HG03135 (cell line): Measurements from ENCODE around the gene PTPRC.

ENCODE experiments used
- ATAC-seq: cut with Tn5 transposase; IDR thresholded peaks from one replicate; pipeline ENCODE4 v1.9.1; 2021; ENCODE audit warnings: mild to moderate bottlenecking, moderate library complexity; ENCODE audit not compliant: unreplicated experiment

The PTPRC gene

GRCh38 chr1:198620951-198621824 is 17.7 kb upstream of the PTPRC start:
- peak; percentile 57 for ATAC-seq

GRCh38 chr1:198622001-198622400 is 16.8 kb upstream of the PTPRC start:
- ATAC-seq = no peak

GRCh38 chr1:198623752-198624647 is 14.8 kb upstream of the PTPRC start:
- peak; percentile 27 for ATAC-seq

GRCh38 chr1:198624648-198624980 is 14.2 kb upstream of the PTPRC start:
- no peak for ATAC-seq

DNA sequence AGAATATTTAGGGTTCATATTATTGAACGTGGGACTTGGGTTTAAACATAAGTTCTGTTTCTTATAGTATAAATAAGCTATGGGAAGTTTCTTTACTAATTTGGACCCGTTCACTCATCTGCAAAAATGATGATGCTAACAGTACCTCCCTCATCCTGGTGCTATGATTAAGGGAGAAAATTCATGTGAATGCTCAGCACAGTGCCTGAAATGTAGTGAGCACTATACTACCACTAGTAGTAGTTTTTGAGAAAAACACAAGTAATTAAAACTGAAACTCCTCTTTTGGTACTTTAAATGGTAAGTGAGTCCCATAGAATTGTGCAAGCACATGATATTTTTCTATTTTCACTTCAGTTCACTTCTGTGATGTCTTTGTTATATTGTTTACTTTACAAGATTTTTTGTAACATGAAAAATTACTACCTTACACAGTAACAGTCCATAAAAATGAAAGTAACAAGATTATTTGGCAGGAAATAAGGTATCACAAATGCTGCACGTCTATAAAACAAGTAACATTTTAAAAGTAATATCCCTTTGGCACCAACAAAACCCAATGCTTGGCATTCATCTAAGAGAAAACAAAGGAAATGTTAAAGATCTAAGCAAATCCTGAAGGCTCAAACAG is 11.3 kb upstream of the PTPRC start:
- ATAC-seq = no peak

GRCh38 chr1:198628067-198628455 is 10.8 kb upstream of the PTPRC start:
- ATAC-seq = no peak

GRCh38 chr1:198629610-198630009 is 9.2 kb upstream of the PTPRC start:
- ATAC-seq = no peak

- no peak for ATAC-seq
Measured at GRCh38 chr1:198630863-198631262, 8.0 kb upstream of the PTPRC start.

GRCh38 chr1:198631292-198631691 is 7.5 kb upstream of the PTPRC start:
- ATAC-seq = no peak

DNA sequence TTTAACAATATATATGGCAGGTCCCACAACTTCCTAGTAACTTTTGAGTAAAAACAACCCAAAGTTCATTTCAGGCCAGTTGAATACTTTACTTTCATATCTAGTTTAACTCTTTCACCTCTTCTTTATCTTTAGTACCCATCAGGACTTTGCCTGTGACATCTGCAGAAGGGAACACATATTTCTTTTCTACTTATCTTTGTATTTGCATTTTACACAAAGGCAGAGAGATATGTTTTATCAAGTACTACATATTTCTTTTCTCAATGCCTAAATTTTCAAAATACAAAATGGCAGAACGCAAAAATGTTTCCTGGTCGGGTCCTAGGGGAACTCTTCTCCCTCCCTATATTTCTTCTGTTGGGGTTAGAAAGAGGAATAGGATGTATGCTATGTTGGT is 6.8 kb upstream of the PTPRC start:
- ATAC-seq = no peak

DNA sequence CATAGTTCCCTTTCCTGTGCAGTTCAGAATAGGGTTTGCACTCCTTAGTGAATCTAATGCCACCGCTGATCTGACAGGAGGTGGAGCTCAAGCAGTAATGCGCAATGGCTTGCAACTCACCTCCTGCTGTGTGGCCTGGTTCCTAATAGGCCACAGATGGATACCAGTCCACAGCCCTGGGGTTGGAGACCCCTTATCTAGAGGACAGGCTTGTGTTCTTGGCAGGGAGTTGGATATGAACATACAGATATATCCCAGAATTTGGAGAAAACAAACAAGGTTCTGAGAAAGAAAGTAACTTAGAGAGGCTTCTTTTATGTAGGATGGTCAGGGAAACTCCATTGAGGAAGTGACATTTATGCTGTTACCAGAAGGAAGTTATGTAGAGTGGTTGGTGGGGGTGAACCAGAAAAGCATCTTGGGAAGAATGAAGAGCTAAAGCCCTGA is 5.1 kb upstream of the PTPRC start:
- ATAC-seq = no peak

DNA sequence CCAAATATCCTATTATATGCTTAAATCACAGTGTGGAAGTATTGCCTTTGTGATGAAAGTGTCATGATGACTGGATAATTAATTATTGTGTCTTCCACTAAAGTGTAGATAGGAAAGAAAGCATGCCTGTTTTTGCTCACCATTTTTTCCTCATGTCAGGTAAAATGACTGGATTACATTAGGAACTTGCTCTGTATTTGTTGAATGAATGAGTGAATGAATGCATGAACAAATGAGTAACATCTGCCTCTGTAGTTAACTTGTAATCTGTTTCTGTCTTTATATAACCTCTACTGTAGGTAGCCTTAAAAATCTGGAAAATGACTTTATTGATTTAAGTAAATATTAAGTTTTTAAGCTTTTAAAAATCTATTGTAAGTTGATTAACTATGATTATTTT is 2.9 kb upstream of the PTPRC start:
- no peak for ATAC-seq

DNA sequence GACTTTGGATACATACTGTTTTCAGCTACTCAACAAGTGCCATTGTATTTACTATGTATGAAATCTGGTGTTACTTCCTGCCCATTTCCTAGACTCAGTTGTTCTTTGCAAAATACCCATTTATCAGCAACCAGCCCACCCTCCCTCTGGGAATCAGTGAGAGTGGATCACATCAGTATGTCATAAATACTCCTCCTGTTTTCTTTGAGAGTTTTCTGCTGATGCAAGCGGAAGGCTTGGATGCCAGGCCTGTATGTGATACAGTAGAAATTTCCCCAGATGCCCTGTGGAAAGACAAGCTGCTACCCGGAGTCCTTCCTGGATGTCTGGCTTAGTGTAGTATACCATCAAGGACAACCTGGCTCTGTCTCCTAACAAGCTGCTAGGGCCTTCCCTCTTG is 2.4 kb upstream of the PTPRC start:
- ATAC-seq = no peak

DNA sequence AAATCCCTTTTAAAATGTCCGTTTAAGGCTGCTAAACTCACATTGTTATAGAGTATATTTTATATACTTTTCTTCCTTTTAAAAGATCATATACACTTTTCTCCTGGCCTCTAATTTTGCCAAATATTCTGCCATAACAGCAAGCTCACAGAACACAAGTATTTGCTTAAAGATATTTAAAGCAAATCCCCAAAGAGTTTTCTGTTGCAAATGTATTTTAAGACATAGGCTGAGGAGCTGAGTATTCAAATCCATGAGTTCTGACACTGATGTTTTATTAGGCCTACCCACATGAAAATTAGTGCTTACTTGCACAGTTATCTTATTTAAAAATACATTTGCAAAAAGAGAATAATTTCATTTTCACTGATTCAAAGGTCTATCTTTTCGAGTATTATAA is 1.7 kb upstream of the PTPRC start:
- ATAC-seq = no peak

GRCh38 chr1:198637916-198638437 is 863 bp upstream of the PTPRC start:
- ATAC-seq = no peak

DNA sequence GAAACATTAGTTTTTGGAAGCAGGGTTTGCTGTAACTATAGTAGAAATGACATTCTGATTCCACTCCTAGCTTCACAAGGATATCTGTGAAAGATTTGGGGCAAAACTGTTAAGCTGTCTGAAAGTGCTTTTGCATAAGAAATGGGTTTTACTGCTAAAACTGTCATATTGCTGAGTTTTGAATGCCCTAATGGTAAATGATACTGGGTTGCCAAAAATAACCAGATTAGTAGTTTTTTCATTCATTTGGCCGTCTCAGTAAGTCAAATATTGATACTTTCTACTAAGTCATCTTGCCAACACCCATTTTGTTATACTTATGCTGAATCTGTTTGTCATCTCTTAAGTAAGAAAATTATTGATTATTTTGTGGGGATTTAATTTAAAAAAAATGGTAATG is 399 bp upstream of the PTPRC start:
- peak; percentile 12 for ATAC-seq

DNA sequence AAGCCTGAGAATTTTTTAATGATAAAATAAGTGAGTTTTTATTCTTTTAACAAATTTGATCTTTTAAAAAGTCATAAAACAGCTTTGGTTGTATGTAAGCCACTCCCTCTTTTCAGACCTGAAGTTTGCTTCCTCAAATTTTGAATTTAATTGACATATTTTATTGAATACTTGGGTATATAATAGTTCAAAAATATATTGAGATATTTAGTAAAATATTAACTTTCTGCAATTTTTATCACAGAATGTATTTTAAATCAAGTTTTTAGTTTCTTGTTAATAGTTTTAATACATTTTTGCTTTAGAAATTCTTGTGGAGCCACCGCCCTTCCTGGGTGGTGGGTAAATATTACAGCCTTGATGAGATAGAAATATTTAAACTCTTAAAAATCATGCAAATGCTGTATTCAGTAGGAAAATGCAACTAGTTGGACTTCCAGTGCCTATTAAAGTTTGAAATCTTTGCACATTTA is 867 bp downstream of the PTPRC start:
- no peak for ATAC-seq

GRCh38 chr1:198640174-198640573 is 1.3 kb downstream of the PTPRC start:
- no peak for ATAC-seq

DNA sequence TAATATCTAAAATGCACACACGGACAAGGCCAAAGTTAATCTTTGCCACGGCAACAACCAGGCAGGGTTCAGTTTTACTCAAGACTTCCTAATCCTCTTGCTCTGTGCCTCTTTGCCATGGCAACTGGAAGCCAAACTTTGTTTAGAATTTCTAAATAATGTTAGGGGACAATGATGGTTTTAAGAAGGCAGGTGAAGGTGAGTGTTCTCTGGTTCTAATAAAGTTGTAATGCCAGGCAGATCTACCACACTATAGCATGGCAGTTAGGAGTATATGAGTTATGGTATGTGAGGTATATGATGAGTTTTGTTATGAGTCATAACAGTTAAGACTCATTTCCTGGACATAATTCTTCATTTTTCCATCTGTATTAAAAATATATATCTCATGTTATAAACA is 2.7 kb downstream of the PTPRC start:
- peak; percentile 51 for ATAC-seq

DNA sequence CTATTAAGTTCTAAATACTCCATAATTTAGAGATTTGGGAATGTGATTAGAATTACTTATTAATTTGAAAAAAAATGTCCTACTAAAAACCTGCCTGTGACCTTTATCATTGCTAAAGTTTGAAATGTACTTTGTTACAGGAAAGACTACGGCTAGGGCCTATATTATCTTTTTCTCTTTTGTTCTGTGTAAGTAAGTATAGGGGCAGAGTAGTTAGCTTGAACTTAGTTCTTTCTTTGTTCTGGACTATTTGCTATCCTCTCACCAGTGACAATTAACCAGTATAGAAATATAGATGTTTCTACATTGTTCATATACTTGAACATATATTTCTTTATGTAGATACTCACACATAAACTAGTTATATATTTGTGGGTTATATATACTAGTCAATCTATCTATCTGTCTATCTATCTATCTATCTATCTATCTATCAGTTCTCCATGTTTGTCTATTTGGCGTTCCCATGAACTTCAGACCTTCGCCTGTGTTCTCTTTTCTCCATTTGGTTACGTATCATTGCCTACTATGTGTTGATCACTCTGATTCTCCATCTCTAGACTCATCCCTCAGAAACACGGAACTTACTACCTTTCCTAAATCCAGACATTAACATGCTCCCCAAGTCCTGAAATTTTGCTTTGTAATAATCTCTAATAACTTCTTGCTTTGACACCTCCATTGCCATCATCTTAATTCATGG is 3.3 kb downstream of the PTPRC start:
- ATAC-seq = no peak

GRCh38 chr1:198642983-198643382 is 4.1 kb downstream of the PTPRC start:
- no peak for ATAC-seq
